Thoracic aorta (tissue), 2 donors: Measurements from ENCODE around the gene SLC26A11. TPM values are rescaled to one million over a fixed set of nuclear protein-coding genes. Genes with fewer than 3 reads are reported as not detected.

ENCODE experiments used
- ATAC-seq: fragments of 150-250 bp; one replicate; pipeline ENCODE4 v1.8.0; 2017; ENCODE audit warnings: low read depth; ENCODE audit not compliant: insufficient number of reproducible peaks, low FRiP score
- DNase-seq: peaks from one replicate; pipeline ENCODE4 v3.0.0-alpha.2; 2020; ENCODE audit warnings: low spot score
- H3K27ac ChIP-seq, 2 donors: fragments of 200-600 bp; sonication (generic); 1 replicate in 1 of 2; 2 replicates in 1 of 2; pipeline ENCODE4 v1.5.1; 2016; ENCODE audit warnings: mild to moderate bottlenecking in 2 of 2, moderate library complexity in 2 of 2
- H3K27me3 ChIP-seq: fragments of 200-600 bp; sonication (generic); replicated peaks from 2 replicates; pipeline ENCODE4 v1.6.0; 2016; ENCODE audit warnings: mild to moderate bottlenecking; ENCODE audit not compliant: insufficient read depth
- H3K36me3 ChIP-seq: fragments of 200-600 bp; sonication (generic); one replicate; pipeline ENCODE4 v1.5.1; 2016
- H3K4me1 ChIP-seq, 2 donors: fragments of 200-600 bp; sonication (generic); 1 replicate in 1 of 2; 2 replicates in 1 of 2; pipeline versions ENCODE4 v1.5.1 to v1.6.0; 2016; ENCODE audit warnings: low read depth in 2 of 2, mild to moderate bottlenecking in 1 of 2; ENCODE audit not compliant: control insufficient read depth in 1 of 2
- H3K4me3 ChIP-seq: fragments of 200-600 bp; sonication (generic); 2 replicates; pipeline ENCODE4 v1.5.1; 2016; ENCODE audit warnings: mild to moderate bottlenecking
- H3K9me3 ChIP-seq: fragments of 200-600 bp; sonication (generic); 2 replicates; pipeline ENCODE4 v1.5.1; 2016
- CTCF ChIP-seq: fragments of 200-600 bp; sonication (generic); IDR thresholded peaks from one replicate; pipeline ENCODE4 v1.5.1; 2019; ENCODE audit warnings: antibody characterized with exemption
- total RNA-seq, 2 donors: library from RNA; depleted of rRNA; stranded (reverse); fragments of >200 nt; gene quantifications; one replicate each; pipeline versions ENCODE4 v1.1.0 to v1.2.3, GENCODE V29; 2016

The SLC26A11 gene
- total RNA-seq, 2 donors from 2014 or later: 41.1 to 69.2 TPM

- ATAC-seq (no peak), DNase-seq (no peak)
- Histone ChIP-seq H3K27ac (no peak overlapping the region), H3K4me1 (no peaks in the 10 kb centered on the region), H3K36me3 (peaks cover 45% of the 10 kb centered on the region), H3K27me3 (no peaks in the 10 kb centered on the region), H3K4me3 (no peak overlapping the region), H3K9me3 (no peaks in the 10 kb centered on the region)
- no peak for TF ChIP-seq CTCF
Observed at GRCh38 chr17:80213643-80213975, 6.6 kb upstream of the SLC26A11 start.

GRCh38 chr17:80214012-80214877 is 6.0 kb upstream of the SLC26A11 start:
- peaks cover 41% of the 10 kb centered on the region for H3K36me3 ChIP-seq
- DNase-seq: no peak
- peaks cover 2% of the 10 kb centered on the region in 2 donors for H3K4me1 ChIP-seq
- no peaks in the 10 kb centered on the region for H3K9me3 ChIP-seq
- no peak for TF ChIP-seq CTCF
- no peaks in the 10 kb centered on the region for H3K27me3 ChIP-seq
- H3K4me3 ChIP-seq: no peak overlapping the region
- no peak for ATAC-seq
- H3K27ac ChIP-seq: no peak overlapping the region

DNA sequence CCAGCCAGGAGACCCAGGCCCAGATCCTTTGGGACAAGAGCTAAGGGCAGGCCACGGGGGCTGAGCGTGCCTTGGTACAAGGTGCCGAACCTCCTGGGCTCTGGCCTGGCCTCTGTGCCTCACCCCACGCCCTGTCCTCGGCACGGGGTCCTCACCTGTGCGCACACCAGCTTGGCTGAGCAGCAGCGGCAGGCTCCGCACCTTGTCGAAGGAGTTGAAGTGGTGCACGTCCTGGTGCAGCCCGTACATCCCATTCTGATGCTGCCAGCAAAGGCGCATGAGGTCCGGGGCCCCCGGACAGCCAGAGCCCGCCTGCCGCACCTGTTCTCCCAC is 5.4 kb upstream of the SLC26A11 start:
- H3K4me1 ChIP-seq: peaks cover 4 to 8% of the 10 kb centered on the region in 2 donors
- H3K27ac ChIP-seq: no peak overlapping the region
- H3K4me3 ChIP-seq: no peak overlapping the region
- TF ChIP-seq CTCF: no peak
- DNase-seq (no peak), ATAC-seq (no peak)
- H3K27me3 ChIP-seq: no peaks in the 10 kb centered on the region
- no peaks in the 10 kb centered on the region for H3K9me3 ChIP-seq
- peaks cover 39% of the 10 kb centered on the region for H3K36me3 ChIP-seq

DNA sequence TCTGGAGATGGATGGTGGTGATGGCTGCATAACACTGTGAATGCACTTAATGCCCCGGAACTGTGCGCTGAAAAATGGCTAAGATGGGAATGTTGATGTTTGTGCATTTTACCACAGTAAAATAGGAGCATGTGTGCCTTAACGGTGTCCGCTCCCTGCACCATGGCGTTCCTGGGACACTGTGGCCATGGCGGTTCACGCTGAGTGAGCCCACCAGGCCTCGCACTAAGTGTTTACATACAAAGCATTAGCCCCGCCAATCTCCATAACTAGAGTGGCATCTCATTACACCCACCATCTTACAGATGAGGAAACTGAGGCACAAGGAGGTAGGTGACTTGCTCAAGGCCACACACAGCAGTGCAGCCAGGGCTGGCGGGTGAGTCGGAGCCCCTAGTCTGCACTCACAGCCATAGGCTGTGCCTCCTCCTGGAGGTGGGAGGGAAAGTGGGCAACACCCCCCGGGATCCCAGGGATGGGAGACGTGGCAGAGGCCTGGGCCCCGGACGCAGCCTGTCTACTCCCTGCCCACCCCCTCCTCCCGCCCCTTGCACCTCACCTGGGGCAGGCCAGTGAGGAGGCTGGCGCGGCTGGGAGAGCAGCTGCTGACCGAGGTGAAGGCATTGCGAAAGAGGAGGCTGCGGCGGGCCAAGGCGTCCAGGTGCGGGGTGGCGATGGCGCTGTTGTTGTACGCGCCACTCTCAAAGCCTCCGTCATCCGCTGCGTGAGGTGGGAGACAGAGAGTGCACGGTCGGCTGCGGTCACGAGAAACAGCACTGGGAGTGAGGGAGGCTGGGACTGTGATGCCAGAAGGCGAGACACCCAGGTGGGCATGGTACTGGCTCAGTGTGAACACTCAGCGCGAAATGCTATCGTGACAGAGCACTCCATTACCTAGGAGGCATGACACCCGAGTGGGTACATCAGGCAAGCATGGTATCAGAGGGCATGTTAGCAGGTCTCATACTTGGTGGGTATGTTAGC is 3.5 kb upstream of the SLC26A11 start:
- no peak for TF ChIP-seq CTCF

More for the DNA sequence above, 3.5 kb upstream of the SLC26A11 start:
- peaks cover 25% of the 10 kb centered on the region for H3K36me3 ChIP-seq
- H3K27me3 ChIP-seq: no peaks in the 10 kb centered on the region
- DNase-seq: no peak
- no peak overlapping the region for H3K4me3 ChIP-seq
- ATAC-seq: no peak
- H3K4me1 ChIP-seq: peaks cover 4 to 17% of the 10 kb centered on the region in 2 donors
- no peaks in the 10 kb centered on the region for H3K9me3 ChIP-seq
- no peak overlapping the region for H3K27ac ChIP-seq
